ENCODE results near the gene SNX33. TPM values are rescaled to one million over a fixed set of nuclear protein-coding genes. Genes with fewer than 3 reads are reported as not detected.

SNX33 gene
- total RNA-seq: 17.5 and 28.3 TPM in 2 replicates

GRCh38 chr15:75647370-75648155 lies at the start of gene SNX33:
SNX33 (plus strand) TSS chr15:75647912; CDS start chr15:75649103, 1,191 bp downstream.

GRCh38 chr15:75625542-75626347 lies 22.0 kb upstream of the SNX33 start, which contains the start of gene SNUPN:
SNUPN (minus strand) TSS chr15:75625725; CDS start chr15:75621051, 4,674 bp downstream.

GRCh38 chr15:75639709-75640482 lies 7.8 kb upstream of the SNX33 start, which contains the start of gene IMP3:
IMP3 (minus strand) TSS chr15:75640224; CDS start chr15:75640168, 56 bp downstream.

Other genes starting within 250 kb of the SNX33 start
- gene SIN3A, start 196.2 kb upstream of the SNX33 start, total RNA-seq: 24.8 and 27.7 TPM in 2 replicates
- gene PTPN9, start 68.6 kb upstream of the SNX33 start, total RNA-seq: 10.1 and 18.0 TPM in 2 replicates
- gene SNUPN, start 22.2 kb upstream of the SNX33 start, total RNA-seq: 30.4 and 32.6 TPM in 2 replicates
- gene IMP3, start 7.7 kb upstream of the SNX33 start, total RNA-seq: 139 and 210 TPM in 2 replicates
- gene CSPG4, start 64.9 kb downstream of the SNX33 start, total RNA-seq: 73.2 and 91.5 TPM in 2 replicates
- 23.6 and 29.7 TPM in 2 replicates for gene UBE2Q2, start 195.5 kb downstream of the SNX33 start, total RNA-seq